ENCODE measurements around the gene MRPL37.

GRCh38 chr1:54260810-54261209 is 60.8 kb downstream of the MRPL37 start:
- TF ChIP-seq CTCF (IDR thresholded peaks at IDR 0.05; ENCODE audit: low read length): no peak
- TF ChIP-seq EZH2 (IDR thresholded peaks at IDR 0.05; ENCODE audit: borderline replicate concordance, low read length): no peak
